ENCODE data around the gene AUTS2. TPM values are rescaled to one million over a fixed set of nuclear protein-coding genes. Genes with fewer than 3 reads are reported as not detected.

The AUTS2 gene
- total RNA-seq, 1 experiment from 2014 or later = 50.0 TPM

GRCh38 chr7:70487428-70487827, 889.2 kb downstream of the AUTS2 start:
- H3K27ac Mint-ChIP-seq = no peak overlapping the region
- ChIA-PET POLR2A (no interaction called here), CTCF (no interaction called here)
- H3K27me3 Mint-ChIP-seq (ENCODE audit: low read depth) = no peaks in the 10 kb centered on the region
- H3K36me3 Mint-ChIP-seq = peaks cover 9% of the 10 kb centered on the region; the same call in 1 of the 2 replicates
- TF ChIP-seq MAX (CRISPR knock-in tag; IDR thresholded peaks at IDR 0.05) (no peak), JAZF1 (CRISPR knock-in tag; IDR thresholded peaks at IDR 0.05) (no peak), CBFB (CRISPR knock-in tag; IDR thresholded peaks at IDR 0.05; ENCODE audit: low read depth) (no peak), EMX1 (CRISPR knock-in tag; IDR thresholded peaks at IDR 0.05) (no peak), ZBTB43 (CRISPR knock-in tag; IDR thresholded peaks at IDR 0.05) (no peak), TEAD1 (CRISPR knock-in tag; IDR thresholded peaks at IDR 0.05) (no peak), ELF4 (CRISPR knock-in tag; IDR thresholded peaks at IDR 0.05; ENCODE audit: low read depth) (no peak), SMAD4 (CRISPR knock-in tag; IDR thresholded peaks at IDR 0.05) (no peak), ZSCAN18 (CRISPR knock-in tag; IDR thresholded peaks at IDR 0.05) (no peak)
- no peak for DNase-seq (ENCODE audit: low spot score)
- peaks cover 4% of the 10 kb centered on the region; the same call in 1 of the 2 replicates for H3K4me1 Mint-ChIP-seq
- peaks cover 13% of the 10 kb centered on the region for H3K9me3 Mint-ChIP-seq
- H3K4me3 Mint-ChIP-seq = no peak overlapping the region
- ATAC-seq = no peak

- Mint-ChIP-seq H3K9me3 (peaks cover 13% of the 10 kb centered on the region), H3K27me3 (ENCODE audit: low read depth) (no peaks in the 10 kb centered on the region), H3K4me1 (peaks cover 4% of the 10 kb centered on the region; the same call in 1 of the 2 replicates), H3K27ac (no peak overlapping the region), H3K36me3 (peaks cover 9% of the 10 kb centered on the region; the same call in 1 of the 2 replicates), H3K4me3 (no peak overlapping the region)
- ATAC-seq = no peak
- ChIA-PET POLR2A (no interaction called here), CTCF (no interaction called here)
- no peak for DNase-seq (ENCODE audit: low spot score)
- TF ChIP-seq HMGXB4 (CRISPR knock-in tag; IDR thresholded peaks at IDR 0.05) = no peak
- TF ChIP-seq CREM (CRISPR knock-in tag; IDR thresholded peaks at IDR 0.05) = no peak
- no peak for TF ChIP-seq CREB1 (CRISPR knock-in tag; IDR thresholded peaks at IDR 0.05)
- TF ChIP-seq PREB (CRISPR knock-in tag; IDR thresholded peaks at IDR 0.05; ENCODE audit: borderline replicate concordance) = no peak
- no peak for TF ChIP-seq ELF4 (CRISPR knock-in tag; IDR thresholded peaks at IDR 0.05; ENCODE audit: low read depth)
- no peak for TF ChIP-seq AFF4 (CRISPR knock-in tag; IDR thresholded peaks at IDR 0.05; ENCODE audit: borderline replicate concordance)
- TF ChIP-seq ATF6 (CRISPR knock-in tag; IDR thresholded peaks at IDR 0.05) = no peak
These were observed 889.6 kb downstream of the AUTS2 start for GRCh38 chr7:70487886-70488285.
